ENCODE measurements around the gene TH. TPM values are rescaled to one million over a fixed set of nuclear protein-coding genes. Genes with fewer than 3 reads are reported as not detected.

The TH gene
- total and polyA plus RNA-seq, 2 experiments from 2014 or later = 0.34 TPM; not detected in 1

GRCh38 chr11:2164861-2165555 is 6.6 kb downstream of the TH start:
- Histone ChIP-seq H3K27ac (ENCODE audit: low read depth) (no peak overlapping the region), H3K9me2 (ENCODE audit: insufficient read depth) (no peaks in the 10 kb centered on the region), H3K27me3 (ENCODE audit: insufficient read depth) (no peaks in the 10 kb centered on the region), H3F3A (replicated peaks; ENCODE audit: low read depth) (no peaks in the 10 kb centered on the region), H3K4me1 (ENCODE audit: insufficient read depth) (no peaks in the 10 kb centered on the region), H3K4me3 (no peak overlapping the region), H4K20me1 (replicated peaks; ENCODE audit: insufficient read depth) (no peaks in the 10 kb centered on the region), H2AFZ (no peak overlapping the region), H3K79me2 (replicated peaks; ENCODE audit: insufficient read depth) (no peaks in the 10 kb centered on the region), H3K4me2 (no peak overlapping the region), H3K36me3 (ENCODE audit: insufficient read depth) (no peaks in the 10 kb centered on the region)
- H3K27me3 Mint-ChIP-seq (ENCODE audit: insufficient read depth, low read depth, poor library complexity) = peaks cover 7% of the 10 kb centered on the region
- H3K27ac Mint-ChIP-seq = no peak overlapping the region
- H3K36me3 Mint-ChIP-seq (ENCODE audit: low read depth) = no peaks in the 10 kb centered on the region
- no peak for TF ChIP-seq REST (IDR thresholded peaks at IDR 0.05; ENCODE audit: unreplicated experiment)
- TF ChIP-seq NANOG (IDR thresholded peaks at IDR 0.05; ENCODE audit: borderline replicate concordance) = no peak
- TF ChIP-seq JUNB (IDR thresholded peaks at IDR 0.05; ENCODE audit: unreplicated experiment) = no peak
- TF ChIP-seq STAT1 (IDR thresholded peaks at IDR 0.05; ENCODE audit: unreplicated experiment) = no peak
- no peak for TF ChIP-seq ZNF331 (CRISPR knock-in tag; IDR thresholded peaks at IDR 0.05; ENCODE audit: low read depth)
- no peak for TF ChIP-seq POLR2AphosphoS5 (IDR thresholded peaks at IDR 0.05; ENCODE audit: low read depth)
- no peak for TF ChIP-seq ZNF114 (CRISPR knock-in tag; IDR thresholded peaks at IDR 0.05)
- no peak for TF ChIP-seq EZH2 (IDR thresholded peaks at IDR 0.05; ENCODE audit: low read depth, unreplicated experiment)
- no peak for TF ChIP-seq CREB1 (CRISPR knock-in tag; IDR thresholded peaks at IDR 0.05; ENCODE audit: low read depth)
- TF ChIP-seq ZNF462 (CRISPR knock-in tag; IDR thresholded peaks at IDR 0.05) = no peak
- TF ChIP-seq ETS1 (IDR thresholded peaks at IDR 0.05) = no peak
- H3K9me3 Mint-ChIP-seq = no peaks in the 10 kb centered on the region
- DNase-seq (ENCODE audit: low spot score) = no peak
- H3K4me3 Mint-ChIP-seq = no peak overlapping the region
- no peak for ATAC-seq
- H3K4me1 Mint-ChIP-seq = no peaks in the 10 kb centered on the region

Data from GM23338 (cell line).